ENCODE data around the gene DECR2. TPM values are rescaled to one million over a fixed set of nuclear protein-coding genes. Genes with fewer than 3 reads are reported as not detected.

DECR2 gene
- total and polyA plus RNA-seq, 10 of the 15 experiments (the other 5 are each of a cell fraction or from before 2014, with no cell fraction given), result 0.53 to 20.3 (median 6.0) TPM

GRCh38 chr16:407253-407652 lies 5.6 kb downstream of the DECR2 start:
- Histone ChIP-seq H2AFZ (ENCODE audit: control insufficient read depth, low read depth, low read length) (no peak overlapping the region), H3K4me1 (ENCODE audit: control insufficient read depth, insufficient read depth, low read length) (no peaks in the 10 kb centered on the region), H3K79me2 (ENCODE audit: control insufficient read depth, insufficient read depth, low read length) (no peaks in the 10 kb centered on the region), H3K4me3 (no peak overlapping the region), H3K36me3 (ENCODE audit: control insufficient read depth in 2 of 2, insufficient read depth in 2 of 2, low read length in 1 of 2) (no peaks in the 10 kb centered on the region), H3K27ac (ENCODE audit: control insufficient read depth, insufficient read depth) (no peak overlapping the region), H3K27me3 (replicated peaks in 1 of 2; ENCODE audit: control insufficient read depth in 2 of 2, insufficient read depth in 2 of 2, low read length in 1 of 2) (no peaks in the 10 kb centered on the region), H3K9ac (ENCODE audit: control insufficient read depth, insufficient read depth, low read length) (no peak overlapping the region), H3K9me3 (replicated peaks; ENCODE audit: control insufficient read depth, insufficient read depth, low read length) (no peaks in the 10 kb centered on the region), H4K20me1 (ENCODE audit: control insufficient read depth, insufficient read depth) (no peaks in the 10 kb centered on the region), H3K4me2 (ENCODE audit: control insufficient read depth, insufficient read depth) (no peak overlapping the region)
- WGBS (ENCODE audit: insufficient coverage, insufficient replicate concordance, low lambda C conversion rate, missing lambda C conversion rate), result 83% methylated on average over 16 of the region's 16 CpGs
- FAIRE-seq (no peak), DNase-seq (ENCODE audit: low read depth, low spot score) (no peak), ATAC-seq (no peak)
- ChIA-PET CTCF (no interaction called here), SMC1A (ENCODE audit: uncharacterized antibody, unreplicated experiment) (no interaction called here), RAD21 (ENCODE audit: unreplicated experiment) (no interaction called here), POLR2A (no interaction called here)
- intact Hi-C loops (cut with micrococcal nuclease; ENCODE audit: unreplicated experiment), result no loop called here
- no TSS peak for BruUV-seq (replicated peaks)
- in situ Hi-C loops (cut with MboI), result no loop called here
- TF ChIP-seq NR2F1 (conservative IDR thresholded peaks at IDR 0.05), result no peak
- no peak for TF ChIP-seq SREBF1 (IDR thresholded peaks at IDR 0.05; ENCODE audit: low read length)
- TF ChIP-seq USF1 (IDR thresholded peaks at IDR 0.05; ENCODE audit: borderline replicate concordance, extremely low read length, insufficient read depth, low read depth, low read length), result no peak
- TF ChIP-seq BCL11A (IDR thresholded peaks at IDR 0.05; ENCODE audit: low read depth, low read length), result no peak
- TF ChIP-seq ZSCAN29 (IDR thresholded peaks at IDR 0.05), result no peak
- TF ChIP-seq PRDM15 (CRISPR knock-in tag; IDR thresholded peaks at IDR 0.05), result no peak
- TF ChIP-seq, protein P1, sequence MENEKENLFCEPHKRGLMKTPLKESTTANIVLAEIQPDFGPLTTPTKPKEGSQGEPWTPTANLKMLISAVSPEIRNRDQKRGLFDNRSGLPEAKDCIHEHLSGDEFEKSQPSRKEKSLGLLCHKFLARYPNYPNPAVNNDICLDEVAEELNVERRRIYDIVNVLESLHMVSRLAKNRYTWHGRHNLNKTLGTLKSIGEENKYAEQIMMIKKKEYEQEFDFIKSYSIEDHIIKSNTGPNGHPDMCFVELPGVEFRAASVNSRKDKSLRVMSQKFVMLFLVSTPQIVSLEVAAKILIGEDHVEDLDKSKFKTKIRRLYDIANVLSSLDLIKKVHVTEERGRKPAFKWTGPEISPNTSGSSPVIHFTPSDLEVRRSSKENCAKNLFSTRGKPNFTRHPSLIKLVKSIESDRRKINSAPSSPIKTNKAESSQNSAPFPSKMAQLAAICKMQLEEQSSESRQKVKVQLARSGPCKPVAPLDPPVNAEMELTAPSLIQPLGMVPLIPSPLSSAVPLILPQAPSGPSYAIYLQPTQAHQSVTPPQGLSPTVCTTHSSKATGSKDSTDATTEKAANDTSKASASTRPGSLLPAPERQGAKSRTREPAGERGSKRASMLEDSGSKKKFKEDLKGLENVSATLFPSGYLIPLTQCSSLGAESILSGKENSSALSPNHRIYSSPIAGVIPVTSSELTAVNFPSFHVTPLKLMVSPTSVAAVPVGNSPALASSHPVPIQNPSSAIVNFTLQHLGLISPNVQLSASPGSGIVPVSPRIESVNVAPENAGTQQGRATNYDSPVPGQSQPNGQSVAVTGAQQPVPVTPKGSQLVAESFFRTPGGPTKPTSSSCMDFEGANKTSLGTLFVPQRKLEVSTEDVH (IDR thresholded peaks at IDR 0.05; ENCODE audit: low read depth, partially characterized antibody), result no peak
- no peak for TF ChIP-seq MTA2 (IDR thresholded peaks at IDR 0.05; ENCODE audit: low read depth)
- no peak for TF ChIP-seq HDAC6 (IDR thresholded peaks at IDR 0.05; ENCODE audit: unreplicated experiment)
- no peak for TF ChIP-seq POLR2A (IDR thresholded peaks at IDR 0.05; ENCODE audit: low read depth, low read length)
- no peak for TF ChIP-seq ZNF592 (IDR thresholded peaks at IDR 0.05)
- no peak for TF ChIP-seq NR2C1 (IDR thresholded peaks at IDR 0.05)
- no peak for TF ChIP-seq HDGF (IDR thresholded peaks at IDR 0.05)
- TF ChIP-seq TARDBP (IDR thresholded peaks at IDR 0.05; ENCODE audit: borderline replicate concordance), result no peak
- no peak for TF ChIP-seq KAT2A (conservative IDR thresholded peaks at IDR 0.05; ENCODE audit: control insufficient read depth, low read depth, low read length)
- no peak for TF ChIP-seq ZNF622 (IDR thresholded peaks at IDR 0.05)

Data from GM12878 (cell line).